Thoracic aorta (tissue), 2 donors: ENCODE measurements around the gene ZDHHC14. TPM values are rescaled to one million over a fixed set of nuclear protein-coding genes. Genes with fewer than 3 reads are reported as not detected.
A peak's percentile ranks its signal among the peaks of the same experiment; 100 is the strongest.

Experiments
- ATAC-seq: fragments of 150-250 bp; one replicate; pipeline ENCODE4 v1.8.0; 2017; ENCODE audit warnings: low read depth; ENCODE audit not compliant: insufficient number of reproducible peaks, low FRiP score
- DNase-seq: peaks from one replicate; pipeline ENCODE4 v3.0.0-alpha.2; 2020; ENCODE audit warnings: low spot score
- H3K27ac ChIP-seq, 2 donors: fragments of 200-600 bp; sonication (generic); 1 replicate in 1 of 2; 2 replicates in 1 of 2; pipeline ENCODE4 v1.5.1; 2016; ENCODE audit warnings: mild to moderate bottlenecking in 2 of 2, moderate library complexity in 2 of 2
- H3K27me3 ChIP-seq: fragments of 200-600 bp; sonication (generic); replicated peaks from 2 replicates; pipeline ENCODE4 v1.6.0; 2016; ENCODE audit warnings: mild to moderate bottlenecking; ENCODE audit not compliant: insufficient read depth
- H3K36me3 ChIP-seq: fragments of 200-600 bp; sonication (generic); one replicate; pipeline ENCODE4 v1.5.1; 2016
- H3K4me1 ChIP-seq, 2 donors: fragments of 200-600 bp; sonication (generic); 1 replicate in 1 of 2; 2 replicates in 1 of 2; pipeline versions ENCODE4 v1.5.1 to v1.6.0; 2016; ENCODE audit warnings: low read depth in 2 of 2, mild to moderate bottlenecking in 1 of 2; ENCODE audit not compliant: control insufficient read depth in 1 of 2
- H3K4me3 ChIP-seq: fragments of 200-600 bp; sonication (generic); 2 replicates; pipeline ENCODE4 v1.5.1; 2016; ENCODE audit warnings: mild to moderate bottlenecking
- H3K9me3 ChIP-seq: fragments of 200-600 bp; sonication (generic); 2 replicates; pipeline ENCODE4 v1.5.1; 2016
- total RNA-seq, 2 donors: library from RNA; depleted of rRNA; stranded (reverse); fragments of >200 nt; gene quantifications; one replicate each; pipeline versions ENCODE4 v1.1.0 to v1.2.3, GENCODE V29; 2016
- TF ChIP-seq, protein P1 (sequence below): fragments of 200-600 bp; sonication (generic); IDR thresholded peaks from one replicate; pipeline ENCODE4 v1.5.1; 2019; ENCODE audit warnings: antibody characterized with exemption

The ZDHHC14 gene
- total RNA-seq, 2 donors from 2014 or later, result 20.0 to 31.1 TPM

- ATAC-seq, result no peak
- TF ChIP-seq, protein P1, sequence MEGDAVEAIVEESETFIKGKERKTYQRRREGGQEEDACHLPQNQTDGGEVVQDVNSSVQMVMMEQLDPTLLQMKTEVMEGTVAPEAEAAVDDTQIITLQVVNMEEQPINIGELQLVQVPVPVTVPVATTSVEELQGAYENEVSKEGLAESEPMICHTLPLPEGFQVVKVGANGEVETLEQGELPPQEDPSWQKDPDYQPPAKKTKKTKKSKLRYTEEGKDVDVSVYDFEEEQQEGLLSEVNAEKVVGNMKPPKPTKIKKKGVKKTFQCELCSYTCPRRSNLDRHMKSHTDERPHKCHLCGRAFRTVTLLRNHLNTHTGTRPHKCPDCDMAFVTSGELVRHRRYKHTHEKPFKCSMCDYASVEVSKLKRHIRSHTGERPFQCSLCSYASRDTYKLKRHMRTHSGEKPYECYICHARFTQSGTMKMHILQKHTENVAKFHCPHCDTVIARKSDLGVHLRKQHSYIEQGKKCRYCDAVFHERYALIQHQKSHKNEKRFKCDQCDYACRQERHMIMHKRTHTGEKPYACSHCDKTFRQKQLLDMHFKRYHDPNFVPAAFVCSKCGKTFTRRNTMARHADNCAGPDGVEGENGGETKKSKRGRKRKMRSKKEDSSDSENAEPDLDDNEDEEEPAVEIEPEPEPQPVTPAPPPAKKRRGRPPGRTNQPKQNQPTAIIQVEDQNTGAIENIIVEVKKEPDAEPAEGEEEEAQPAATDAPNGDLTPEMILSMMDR, result no peak
These were observed 53.5 kb downstream of the ZDHHC14 start for GRCh38 chr6:157434349-157435033.

DNA sequence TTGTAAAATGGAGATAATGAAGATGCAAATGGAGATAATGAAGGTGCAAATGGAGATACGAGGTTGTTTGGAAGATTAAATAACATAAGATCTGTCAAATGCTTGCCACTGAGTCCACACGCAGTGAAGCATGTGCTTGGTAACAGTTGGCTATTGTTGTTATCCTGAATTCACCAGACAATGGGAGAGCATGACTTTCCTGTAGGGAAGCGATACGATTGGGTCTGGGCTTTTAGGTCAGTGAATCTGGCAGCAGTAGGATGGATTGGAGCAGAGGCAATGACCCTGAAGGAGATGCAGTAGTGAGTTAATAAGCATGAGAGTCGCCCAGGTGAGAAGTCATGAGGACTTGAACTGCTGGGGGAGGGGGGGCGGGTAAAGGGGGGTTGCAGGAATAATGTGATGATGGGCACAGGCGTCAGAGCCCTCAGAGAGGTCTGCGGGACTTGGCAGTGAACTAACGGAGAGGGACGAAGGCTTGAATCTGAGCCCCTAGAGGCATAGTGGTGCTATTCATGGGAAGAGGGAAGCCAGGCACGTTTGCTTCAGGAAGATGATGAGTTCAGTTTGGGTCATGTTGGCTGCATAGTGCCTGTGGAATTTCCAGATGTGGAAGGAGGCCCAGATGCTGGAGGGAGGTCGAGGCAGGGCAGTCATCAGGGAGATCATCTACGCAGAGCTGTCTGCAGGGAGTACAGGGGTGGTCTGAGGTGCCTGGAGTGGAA, 55.4 kb downstream of the ZDHHC14 start:
- no peak for ATAC-seq
- no peak overlapping the region for H3K27ac ChIP-seq
- DNase-seq, result no peak

More at GRCh38 chr6:157434349-157435033, 53.5 kb downstream of the ZDHHC14 start:
- H3K4me1 ChIP-seq, result peaks cover 10 to 23% of the 10 kb centered on the region in 2 donors
- H3K27ac ChIP-seq, result no peak overlapping the region
- H3K27me3 ChIP-seq, result no peaks in the 10 kb centered on the region
- no peak overlapping the region for H3K4me3 ChIP-seq
- no peak for DNase-seq
- no peaks in the 10 kb centered on the region for H3K36me3 ChIP-seq
- no peaks in the 10 kb centered on the region for H3K9me3 ChIP-seq

DNA sequence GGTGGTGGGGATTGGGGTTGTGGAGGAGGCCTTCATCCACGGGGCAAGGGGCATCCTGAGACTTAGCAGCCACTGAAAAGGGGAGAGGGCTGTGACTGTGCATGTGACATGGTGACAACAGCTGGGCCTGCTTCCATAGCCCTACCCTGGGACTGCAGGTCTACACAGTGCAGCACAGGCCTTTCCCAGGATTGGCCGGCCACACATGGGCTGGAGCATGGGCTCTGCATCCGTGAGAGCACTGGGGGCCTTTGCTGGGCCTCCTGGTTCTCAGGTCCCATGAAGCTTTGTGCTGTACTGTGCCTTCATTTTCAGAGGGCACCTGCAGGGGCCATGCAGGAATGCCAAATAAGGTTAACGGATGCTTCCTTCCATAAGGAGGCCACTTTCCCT, 56.0 kb downstream of the ZDHHC14 start:
- Histone ChIP-seq H3K36me3 (no peaks in the 10 kb centered on the region), H3K27me3 (no peaks in the 10 kb centered on the region), H3K4me3 (no peak overlapping the region), H3K9me3 (no peaks in the 10 kb centered on the region), H3K27ac (no peak overlapping the region), H3K4me1 (peaks cover 10 to 23% of the 10 kb centered on the region in 2 donors)
- ATAC-seq (no peak), DNase-seq (no peak)
- TF ChIP-seq, protein P1, result no peak

More for the DNA sequence above, 55.4 kb downstream of the ZDHHC14 start:
- no peaks in the 10 kb centered on the region for H3K9me3 ChIP-seq
- peaks cover 10 to 23% of the 10 kb centered on the region in 2 donors for H3K4me1 ChIP-seq
- no peak overlapping the region for H3K4me3 ChIP-seq
- TF ChIP-seq, protein P1, result no peak
- no peaks in the 10 kb centered on the region for H3K27me3 ChIP-seq
- no peaks in the 10 kb centered on the region for H3K36me3 ChIP-seq

- no peaks in the 10 kb centered on the region for H3K27me3 ChIP-seq
- DNase-seq (no peak), ATAC-seq (no peak)
- no peaks in the 10 kb centered on the region for H3K9me3 ChIP-seq
- H3K36me3 ChIP-seq, result no peaks in the 10 kb centered on the region
- H3K27ac ChIP-seq, result peak overlapping the region; percentile 20
- peak overlapping the region; percentile 5 for H3K4me3 ChIP-seq
- H3K4me1 ChIP-seq, result peaks cover 10 to 23% of the 10 kb centered on the region in 2 donors
- TF ChIP-seq, protein P1, result no peak
These were observed 57.7 kb downstream of the ZDHHC14 start for GRCh38 chr6:157438611-157439111.

- Histone ChIP-seq H3K27me3 (no peaks in the 10 kb centered on the region), H3K36me3 (no peaks in the 10 kb centered on the region), H3K27ac (no peak overlapping the region), H3K4me1 (peaks cover 10 to 25% of the 10 kb centered on the region in 2 donors), H3K9me3 (no peaks in the 10 kb centered on the region), H3K4me3 (no peak overlapping the region)
- ATAC-seq, result no peak
- no peak for DNase-seq
- TF ChIP-seq, protein P1, result no peak
These were observed 59.2 kb downstream of the ZDHHC14 start for GRCh38 chr6:157440171-157440570.
